SK-N-SH (cell line): ENCODE results near the gene ZBTB46. TPM values are rescaled to one million over a fixed set of nuclear protein-coding genes. Genes with fewer than 3 reads are reported as not detected.

Experiments used
- CTCF ChIA-PET: fragments of 300-600, 350-600 bp; formaldehyde crosslinking; extraction: SDS; loops from one replicate; lab custom pipeline; 2021; lab: Yijun Ruan, JAX
- POLR2A ChIA-PET: fragments of 350-600 bp; sonication (Branson Sonifier 250); formaldehyde crosslinking; extraction: SDS; loops from one replicate; lab custom pipeline; 2020; ENCODE audit warnings: antibody characterized with exemption, inconsistent platforms; lab: Yijun Ruan, JAX
- DNase-seq: peaks from one replicate; pipeline ENCODE4 v3.0.0; 2012
- H2AFZ ChIP-seq: fragments of 200-600 bp; sonication (generic); 2 replicates; pipeline ENCODE4 v1.8.1; 2016; ENCODE audit warnings: antibody characterized with exemption, mild to moderate bottlenecking, low read depth
- H3F3A ChIP-seq: fragments of 200-600 bp; sonication (generic); replicated peaks from 2 replicates; pipeline ENCODE3; 2016; ENCODE audit warnings: antibody characterized with exemption, mild to moderate bottlenecking; ENCODE audit not compliant: insufficient read depth
- H3K27ac ChIP-seq, 2 experiments: fragments of 200-500 bp in 1 of 2; fragments of 200-600 bp in 1 of 2; sonication (Bioruptor generic) in 1 of 2; sonication (generic), shearing (Covaris generic) in 1 of 2; 2 replicates each; pipeline versions ENCODE4 v1.5.1 to v1.6.1; 2014 to 2016; ENCODE audit warnings: low read depth in 2 of 2, inconsistent platforms in 1 of 2, low read length in 1 of 2, mild to moderate bottlenecking in 1 of 2, mixed read lengths in 1 of 2
- H3K27me3 ChIP-seq: fragments of 200-600 bp; sonication (generic), shearing (Covaris generic); 2 replicates; pipeline ENCODE4 v1.6.1; 2016; ENCODE audit warnings: mixed run types; ENCODE audit not compliant: insufficient read depth
- H3K36me3 ChIP-seq, 2 experiments: fragments of 200-500 bp in 1 of 2; fragments of 200-600 bp in 1 of 2; sonication (Bioruptor generic) in 1 of 2; sonication (generic) in 1 of 2; replicated peaks in 1 of 2; 2 replicates each; pipeline versions ENCODE3 to v1.5.1; 2014 to 2016; ENCODE audit warnings: low read length in 1 of 2, mild to moderate bottlenecking in 1 of 2; ENCODE audit not compliant: insufficient read depth in 2 of 2, control insufficient read depth in 1 of 2
- H3K4me1 ChIP-seq, 2 experiments: fragments of 200-500 bp in 1 of 2; fragments of 200-600 bp in 1 of 2; sonication (Bioruptor generic) in 1 of 2; sonication (generic), shearing (Covaris generic) in 1 of 2; 2 replicates each; pipeline versions ENCODE4 v1.5.1 to v1.6.1; 2014 to 2016; ENCODE audit warnings: low read depth in 1 of 2, low read length in 1 of 2, mixed run types in 1 of 2; ENCODE audit not compliant: insufficient read depth in 2 of 2, control insufficient read depth in 1 of 2
- H3K4me2 ChIP-seq: fragments of 200-600 bp; sonication (generic), shearing (Covaris generic); 2 replicates; pipeline ENCODE4 v1.6.1; 2017; ENCODE audit warnings: mixed run types
- H3K4me3 ChIP-seq, 2 experiments: fragments of 200-500 bp in 1 of 2; fragments of 200-600 bp in 1 of 2; sonication (Bioruptor generic) in 1 of 2; sonication (generic), shearing (Covaris generic) in 1 of 2; 2 replicates each; pipeline versions ENCODE4 v1.5.1 to v1.8.1; 2014 to 2016; ENCODE audit warnings: low read depth in 2 of 2, inconsistent platforms in 1 of 2, low read length in 1 of 2, mild to moderate bottlenecking in 1 of 2, mixed read lengths in 1 of 2, moderate library complexity in 1 of 2
- H3K79me2 ChIP-seq: fragments of 200-600 bp; sonication (generic); 2 replicates; pipeline ENCODE4 v1.8.1; 2017; ENCODE audit warnings: mild to moderate bottlenecking; ENCODE audit not compliant: insufficient read depth
- H3K9ac ChIP-seq: fragments of 200-600 bp; sonication (generic); 2 replicates; pipeline ENCODE4 v1.6.1; 2017; ENCODE audit warnings: mixed run types
- H3K9me2 ChIP-seq: fragments of 200-600 bp; sonication (generic); 2 replicates; pipeline ENCODE4 v1.6.1; 2017; ENCODE audit warnings: mixed run types
- H3K9me3 ChIP-seq: fragments of 200-600 bp; sonication (generic); 2 replicates; pipeline ENCODE4 v1.6.1; 2017; ENCODE audit warnings: mixed run types, mild to moderate bottlenecking, moderate library complexity
- H4K20me1 ChIP-seq: fragments of 200-600 bp; sonication (generic); 2 replicates; pipeline ENCODE4 v1.6.1; 2017; ENCODE audit warnings: mild to moderate bottlenecking, mixed run types; ENCODE audit not compliant: insufficient read depth
- CHD2 ChIP-seq: fragments of 150-350 bp; IDR thresholded peaks from 2 replicates; pipeline ENCODE4 v1.6.1; 2018; ENCODE audit warnings: low read length; ENCODE audit not compliant: partially characterized antibody
- ELF1 ChIP-seq: IDR thresholded peaks from 2 replicates; pipeline ENCODE4 v1.4.0; 2012
- EZH2phosphoT487 ChIP-seq: fragments of 200-600 bp; sonication (generic); IDR thresholded peaks from 2 replicates; pipeline ENCODE4 v1.6.1; 2017; ENCODE audit warnings: low read depth, mixed run types, mild to moderate bottlenecking, antibody characterized with exemption, moderate library complexity, borderline replicate concordance
- FOXJ3 ChIP-seq: sonication (generic); formaldehyde crosslinking; IDR thresholded peaks from 2 replicates; pipeline ENCODE4 v1.5.1; 2020; ENCODE audit warnings: mild to moderate bottlenecking, missing genetic modification reagents
- GABPA ChIP-seq: IDR thresholded peaks from 2 replicates; pipeline ENCODE4 v1.4.0; 2012; ENCODE audit warnings: low read depth, mild to moderate bottlenecking
- JUND ChIP-seq: IDR thresholded peaks from 2 replicates; pipeline ENCODE4 v1.4.0; 2012
- NFIC ChIP-seq: IDR thresholded peaks from 2 replicates; pipeline ENCODE4 v1.4.0; 2012; ENCODE audit warnings: borderline replicate concordance
- NRF1 ChIP-seq: IDR thresholded peaks from 2 replicates; pipeline ENCODE4 v1.6.1; 2012; ENCODE audit warnings: low read depth, mild to moderate bottlenecking, low read length
- RXRA ChIP-seq: IDR thresholded peaks from 2 replicates; pipeline ENCODE4 v1.4.0; 2012; ENCODE audit warnings: low read depth, mild to moderate bottlenecking, borderline replicate concordance
- TAF1 ChIP-seq: IDR thresholded peaks from 2 replicates; pipeline ENCODE4 v1.6.1; 2012; ENCODE audit warnings: low read depth, mild to moderate bottlenecking, low read length, moderate library complexity, borderline replicate concordance
- TCF12 ChIP-seq: IDR thresholded peaks from 2 replicates; pipeline ENCODE4 v1.4.0; 2012
- TEAD4 ChIP-seq: IDR thresholded peaks from 2 replicates; pipeline ENCODE4 v1.4.0; 2012; ENCODE audit warnings: mild to moderate bottlenecking, borderline replicate concordance; ENCODE audit not compliant: insufficient read depth
- YY1 ChIP-seq: IDR thresholded peaks from 2 replicates; pipeline ENCODE4 v1.4.0; 2012; ENCODE audit warnings: low read depth, mild to moderate bottlenecking
- WGBS: methylation state at CpG from one replicate; pipeline ENCODE4 v1.1.6; 2017; ENCODE audit warnings: low lambda C conversion rate; 5-methylcytosine and 5-hydroxymethylcytosine counted together
- polyA plus RNA-seq, 3 experiments: library from polyadenylated mRNA; depleted of rRNA; stranded (reverse); fragments of >200 nt; gene quantifications; 2 replicates each; pipeline ENCODE4 v1.2.3, GENCODE V29; 2012
- TF ChIP-seq, protein P1 (sequence below): IDR thresholded peaks from 2 replicates; pipeline ENCODE4 v1.6.1; 2012; ENCODE audit warnings: mild to moderate bottlenecking, low read depth, low read length, moderate library complexity
- TF ChIP-seq, protein P2 (sequence below): IDR thresholded peaks from 2 replicates; pipeline ENCODE4 v1.4.0; 2012; ENCODE audit warnings: low read depth, borderline replicate concordance
- TF ChIP-seq, protein P3 (sequence below): fragments of 150-350 bp; IDR thresholded peaks from 2 replicates; pipeline ENCODE4 v1.6.1; 2017; ENCODE audit warnings: antibody characterized with exemption, low read length, low read depth, borderline replicate concordance
- TF ChIP-seq, protein P4 (sequence below): fragments of 150-350 bp; IDR thresholded peaks from 2 replicates; pipeline ENCODE4 v1.6.1; 2016; ENCODE audit warnings: mild to moderate bottlenecking, low read depth, low read length
- TF ChIP-seq, protein P5 (sequence below): fragments of 200-600 bp; sonication (generic); IDR thresholded peaks from 2 replicates; pipeline ENCODE4 v1.6.1; 2017; ENCODE audit warnings: antibody characterized with exemption, mild to moderate bottlenecking, moderate library complexity
- TF ChIP-seq, protein P6 (sequence below): IDR thresholded peaks from 2 replicates; pipeline ENCODE4 v1.4.0; 2012; ENCODE audit warnings: low read depth, borderline replicate concordance

ZBTB46 gene
- polyA plus RNA-seq, 1 of the 3 experiments (the other 2 are of a cell fraction): 0.15 TPM

DNA sequence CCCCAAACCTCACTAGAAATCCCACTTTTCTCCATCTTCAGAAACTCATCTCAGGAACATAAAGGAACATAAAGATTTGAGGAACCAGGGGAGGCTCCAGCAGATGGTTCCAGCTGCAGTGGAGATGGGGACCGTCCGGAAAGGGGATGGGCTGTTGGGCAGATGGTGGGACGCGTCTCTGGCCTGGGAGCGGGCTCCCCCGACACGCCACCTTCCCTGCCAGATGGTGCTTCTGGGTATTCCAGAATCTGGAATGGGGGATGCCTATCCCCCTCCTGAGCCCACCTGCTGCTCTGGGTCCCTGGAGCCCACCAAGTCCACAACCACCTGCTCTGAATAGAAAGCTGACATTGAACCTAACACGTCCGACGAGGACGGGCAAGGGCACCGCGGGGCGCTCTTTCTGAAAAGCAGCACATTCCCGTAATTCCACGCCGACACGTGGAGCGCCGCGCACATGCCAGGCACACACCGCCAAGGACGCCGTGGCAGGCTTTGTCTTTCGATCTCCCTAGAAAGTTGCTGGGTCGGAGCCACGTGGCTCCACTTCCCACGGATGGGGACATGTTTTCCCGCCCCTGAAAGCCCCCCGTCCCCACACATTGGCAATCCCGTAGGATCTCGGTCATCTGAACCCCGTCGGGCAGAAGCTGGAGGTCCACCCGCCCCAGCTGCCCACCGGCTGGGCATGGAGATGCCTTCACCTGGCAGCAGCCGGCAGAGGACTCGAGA is 64.2 kb downstream of the ZBTB46 start:
- no peaks in the 10 kb centered on the region for H3K27me3 ChIP-seq
- H3K9ac ChIP-seq: no peak overlapping the region
- H3K9me3 ChIP-seq: no peaks in the 10 kb centered on the region
- H3K9me2 ChIP-seq: no peaks in the 10 kb centered on the region
- H3K4me2 ChIP-seq: no peak overlapping the region
- no peak overlapping the region for H3K27ac ChIP-seq
- H2AFZ ChIP-seq: no peak overlapping the region
- H3K36me3 ChIP-seq: no peaks in the 10 kb centered on the region
- no peak overlapping the region for H3K4me3 ChIP-seq
- ChIA-PET POLR2A (no interaction called here), CTCF (interaction anchor here (1.5 to 10.0 kb wide), 2 partner anchors 8 to 207 kb away, joined by 5 to 68 read pairs; no protein-coding TSS in a partner anchor)
- no peak for TF ChIP-seq NFIC
- TF ChIP-seq EZH2phosphoT487: no peak
- TF ChIP-seq, protein P1, sequence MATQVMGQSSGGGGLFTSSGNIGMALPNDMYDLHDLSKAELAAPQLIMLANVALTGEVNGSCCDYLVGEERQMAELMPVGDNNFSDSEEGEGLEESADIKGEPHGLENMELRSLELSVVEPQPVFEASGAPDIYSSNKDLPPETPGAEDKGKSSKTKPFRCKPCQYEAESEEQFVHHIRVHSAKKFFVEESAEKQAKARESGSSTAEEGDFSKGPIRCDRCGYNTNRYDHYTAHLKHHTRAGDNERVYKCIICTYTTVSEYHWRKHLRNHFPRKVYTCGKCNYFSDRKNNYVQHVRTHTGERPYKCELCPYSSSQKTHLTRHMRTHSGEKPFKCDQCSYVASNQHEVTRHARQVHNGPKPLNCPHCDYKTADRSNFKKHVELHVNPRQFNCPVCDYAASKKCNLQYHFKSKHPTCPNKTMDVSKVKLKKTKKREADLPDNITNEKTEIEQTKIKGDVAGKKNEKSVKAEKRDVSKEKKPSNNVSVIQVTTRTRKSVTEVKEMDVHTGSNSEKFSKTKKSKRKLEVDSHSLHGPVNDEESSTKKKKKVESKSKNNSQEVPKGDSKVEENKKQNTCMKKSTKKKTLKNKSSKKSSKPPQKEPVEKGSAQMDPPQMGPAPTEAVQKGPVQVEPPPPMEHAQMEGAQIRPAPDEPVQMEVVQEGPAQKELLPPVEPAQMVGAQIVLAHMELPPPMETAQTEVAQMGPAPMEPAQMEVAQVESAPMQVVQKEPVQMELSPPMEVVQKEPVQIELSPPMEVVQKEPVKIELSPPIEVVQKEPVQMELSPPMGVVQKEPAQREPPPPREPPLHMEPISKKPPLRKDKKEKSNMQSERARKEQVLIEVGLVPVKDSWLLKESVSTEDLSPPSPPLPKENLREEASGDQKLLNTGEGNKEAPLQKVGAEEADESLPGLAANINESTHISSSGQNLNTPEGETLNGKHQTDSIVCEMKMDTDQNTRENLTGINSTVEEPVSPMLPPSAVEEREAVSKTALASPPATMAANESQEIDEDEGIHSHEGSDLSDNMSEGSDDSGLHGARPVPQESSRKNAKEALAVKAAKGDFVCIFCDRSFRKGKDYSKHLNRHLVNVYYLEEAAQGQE: no peak
- TF ChIP-seq NRF1: no peak
- no peak for TF ChIP-seq GABPA
- TF ChIP-seq, protein P2, sequence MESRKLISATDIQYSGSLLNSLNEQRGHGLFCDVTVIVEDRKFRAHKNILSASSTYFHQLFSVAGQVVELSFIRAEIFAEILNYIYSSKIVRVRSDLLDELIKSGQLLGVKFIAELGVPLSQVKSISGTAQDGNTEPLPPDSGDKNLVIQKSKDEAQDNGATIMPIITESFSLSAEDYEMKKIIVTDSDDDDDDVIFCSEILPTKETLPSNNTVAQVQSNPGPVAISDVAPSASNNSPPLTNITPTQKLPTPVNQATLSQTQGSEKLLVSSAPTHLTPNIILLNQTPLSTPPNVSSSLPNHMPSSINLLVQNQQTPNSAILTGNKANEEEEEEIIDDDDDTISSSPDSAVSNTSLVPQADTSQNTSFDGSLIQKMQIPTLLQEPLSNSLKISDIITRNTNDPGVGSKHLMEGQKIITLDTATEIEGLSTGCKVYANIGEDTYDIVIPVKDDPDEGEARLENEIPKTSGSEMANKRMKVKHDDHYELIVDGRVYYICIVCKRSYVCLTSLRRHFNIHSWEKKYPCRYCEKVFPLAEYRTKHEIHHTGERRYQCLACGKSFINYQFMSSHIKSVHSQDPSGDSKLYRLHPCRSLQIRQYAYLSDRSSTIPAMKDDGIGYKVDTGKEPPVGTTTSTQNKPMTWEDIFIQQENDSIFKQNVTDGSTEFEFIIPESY: no peak
- TF ChIP-seq TAF1: no peak
- no peak for TF ChIP-seq RXRA
- TF ChIP-seq, protein P3, sequence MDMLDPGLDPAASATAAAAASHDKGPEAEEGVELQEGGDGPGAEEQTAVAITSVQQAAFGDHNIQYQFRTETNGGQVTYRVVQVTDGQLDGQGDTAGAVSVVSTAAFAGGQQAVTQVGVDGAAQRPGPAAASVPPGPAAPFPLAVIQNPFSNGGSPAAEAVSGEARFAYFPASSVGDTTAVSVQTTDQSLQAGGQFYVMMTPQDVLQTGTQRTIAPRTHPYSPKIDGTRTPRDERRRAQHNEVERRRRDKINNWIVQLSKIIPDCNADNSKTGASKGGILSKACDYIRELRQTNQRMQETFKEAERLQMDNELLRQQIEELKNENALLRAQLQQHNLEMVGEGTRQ: no peak
- TF ChIP-seq YY1: no peak
- no peak for TF ChIP-seq FOXJ3 (CRISPR knock-in tag)
- TF ChIP-seq, protein P4, sequence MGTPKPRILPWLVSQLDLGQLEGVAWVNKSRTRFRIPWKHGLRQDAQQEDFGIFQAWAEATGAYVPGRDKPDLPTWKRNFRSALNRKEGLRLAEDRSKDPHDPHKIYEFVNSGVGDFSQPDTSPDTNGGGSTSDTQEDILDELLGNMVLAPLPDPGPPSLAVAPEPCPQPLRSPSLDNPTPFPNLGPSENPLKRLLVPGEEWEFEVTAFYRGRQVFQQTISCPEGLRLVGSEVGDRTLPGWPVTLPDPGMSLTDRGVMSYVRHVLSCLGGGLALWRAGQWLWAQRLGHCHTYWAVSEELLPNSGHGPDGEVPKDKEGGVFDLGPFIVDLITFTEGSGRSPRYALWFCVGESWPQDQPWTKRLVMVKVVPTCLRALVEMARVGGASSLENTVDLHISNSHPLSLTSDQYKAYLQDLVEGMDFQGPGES: no peak
- no peak for TF ChIP-seq TCF12
- TF ChIP-seq CHD2: no peak
- no peak for TF ChIP-seq ELF1
- TF ChIP-seq, protein P5, sequence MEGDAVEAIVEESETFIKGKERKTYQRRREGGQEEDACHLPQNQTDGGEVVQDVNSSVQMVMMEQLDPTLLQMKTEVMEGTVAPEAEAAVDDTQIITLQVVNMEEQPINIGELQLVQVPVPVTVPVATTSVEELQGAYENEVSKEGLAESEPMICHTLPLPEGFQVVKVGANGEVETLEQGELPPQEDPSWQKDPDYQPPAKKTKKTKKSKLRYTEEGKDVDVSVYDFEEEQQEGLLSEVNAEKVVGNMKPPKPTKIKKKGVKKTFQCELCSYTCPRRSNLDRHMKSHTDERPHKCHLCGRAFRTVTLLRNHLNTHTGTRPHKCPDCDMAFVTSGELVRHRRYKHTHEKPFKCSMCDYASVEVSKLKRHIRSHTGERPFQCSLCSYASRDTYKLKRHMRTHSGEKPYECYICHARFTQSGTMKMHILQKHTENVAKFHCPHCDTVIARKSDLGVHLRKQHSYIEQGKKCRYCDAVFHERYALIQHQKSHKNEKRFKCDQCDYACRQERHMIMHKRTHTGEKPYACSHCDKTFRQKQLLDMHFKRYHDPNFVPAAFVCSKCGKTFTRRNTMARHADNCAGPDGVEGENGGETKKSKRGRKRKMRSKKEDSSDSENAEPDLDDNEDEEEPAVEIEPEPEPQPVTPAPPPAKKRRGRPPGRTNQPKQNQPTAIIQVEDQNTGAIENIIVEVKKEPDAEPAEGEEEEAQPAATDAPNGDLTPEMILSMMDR: no peak
- TF ChIP-seq, protein P6, sequence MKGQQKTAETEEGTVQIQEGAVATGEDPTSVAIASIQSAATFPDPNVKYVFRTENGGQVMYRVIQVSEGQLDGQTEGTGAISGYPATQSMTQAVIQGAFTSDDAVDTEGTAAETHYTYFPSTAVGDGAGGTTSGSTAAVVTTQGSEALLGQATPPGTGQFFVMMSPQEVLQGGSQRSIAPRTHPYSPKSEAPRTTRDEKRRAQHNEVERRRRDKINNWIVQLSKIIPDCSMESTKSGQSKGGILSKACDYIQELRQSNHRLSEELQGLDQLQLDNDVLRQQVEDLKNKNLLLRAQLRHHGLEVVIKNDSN: no peak
- no peak for TF ChIP-seq JUND
- TF ChIP-seq TEAD4: no peak
- DNase-seq: no peak
- H4K20me1 ChIP-seq: no peaks in the 10 kb centered on the region
- no peaks in the 10 kb centered on the region for H3F3A ChIP-seq
- H3K4me1 ChIP-seq: no peaks in the 10 kb centered on the region
- no peaks in the 10 kb centered on the region for H3K79me2 ChIP-seq
- 84% methylated on average over 32 of the region's 38 CpGs for WGBS
